GM12875 (cell line): ENCODE data around the gene SLC12A1.

ENCODE experiments used
- H3K4me3 ChIP-seq: one replicate; pipeline ENCODE4 v1.5.1; 2011; ENCODE audit warnings: low read depth, low read length, control low read depth
- CTCF ChIP-seq: IDR thresholded peaks from 2 replicates; pipeline ENCODE4 v1.5.1; 2011; ENCODE audit warnings: low read depth, mild to moderate bottlenecking, control low read depth, inconsistent platforms, low read length, moderate library complexity, borderline replicate concordance; ENCODE audit not compliant: insufficient read depth

SLC12A1 gene

GRCh38 chr15:48297668-48298067 is 91.6 kb downstream of the SLC12A1 start:
- no peak overlapping the region for H3K4me3 ChIP-seq
- no peak for TF ChIP-seq CTCF

- H3K4me3 ChIP-seq: no peak overlapping the region
- TF ChIP-seq CTCF: no peak
These were observed 92.8 kb downstream of the SLC12A1 start for GRCh38 chr15:48298914-48299313.

- H3K4me3 ChIP-seq: no peak overlapping the region
- TF ChIP-seq CTCF: no peak
These were observed 93.9 kb downstream of the SLC12A1 start for GRCh38 chr15:48300038-48300437.

- no peak for TF ChIP-seq CTCF
These were observed 98.3 kb downstream of the SLC12A1 start for GRCh38 chr15:48304398-48304797.

GRCh38 chr15:48306639-48307038 is 100.5 kb downstream of the SLC12A1 start:
- H3K4me3 ChIP-seq: no peak overlapping the region
- TF ChIP-seq CTCF: no peak

More at GRCh38 chr15:48304398-48304797, 98.3 kb downstream of the SLC12A1 start:
- no peak overlapping the region for H3K4me3 ChIP-seq

GRCh38 chr15:48307586-48307985 is 101.5 kb downstream of the SLC12A1 start:
- TF ChIP-seq CTCF: no peak
- no peak overlapping the region for H3K4me3 ChIP-seq

- no peak for TF ChIP-seq CTCF
- H3K4me3 ChIP-seq: no peak overlapping the region
These were observed 103.6 kb downstream of the SLC12A1 start for GRCh38 chr15:48309740-48310139.
